HG03196 (cell line): ENCODE data around the gene CEP19.

ENCODE experiments used
- ATAC-seq: cut with Tn5 transposase; IDR thresholded peaks from one replicate; pipeline ENCODE4 v1.9.1; 2021; ENCODE audit not compliant: unreplicated experiment

CEP19 gene

DNA sequence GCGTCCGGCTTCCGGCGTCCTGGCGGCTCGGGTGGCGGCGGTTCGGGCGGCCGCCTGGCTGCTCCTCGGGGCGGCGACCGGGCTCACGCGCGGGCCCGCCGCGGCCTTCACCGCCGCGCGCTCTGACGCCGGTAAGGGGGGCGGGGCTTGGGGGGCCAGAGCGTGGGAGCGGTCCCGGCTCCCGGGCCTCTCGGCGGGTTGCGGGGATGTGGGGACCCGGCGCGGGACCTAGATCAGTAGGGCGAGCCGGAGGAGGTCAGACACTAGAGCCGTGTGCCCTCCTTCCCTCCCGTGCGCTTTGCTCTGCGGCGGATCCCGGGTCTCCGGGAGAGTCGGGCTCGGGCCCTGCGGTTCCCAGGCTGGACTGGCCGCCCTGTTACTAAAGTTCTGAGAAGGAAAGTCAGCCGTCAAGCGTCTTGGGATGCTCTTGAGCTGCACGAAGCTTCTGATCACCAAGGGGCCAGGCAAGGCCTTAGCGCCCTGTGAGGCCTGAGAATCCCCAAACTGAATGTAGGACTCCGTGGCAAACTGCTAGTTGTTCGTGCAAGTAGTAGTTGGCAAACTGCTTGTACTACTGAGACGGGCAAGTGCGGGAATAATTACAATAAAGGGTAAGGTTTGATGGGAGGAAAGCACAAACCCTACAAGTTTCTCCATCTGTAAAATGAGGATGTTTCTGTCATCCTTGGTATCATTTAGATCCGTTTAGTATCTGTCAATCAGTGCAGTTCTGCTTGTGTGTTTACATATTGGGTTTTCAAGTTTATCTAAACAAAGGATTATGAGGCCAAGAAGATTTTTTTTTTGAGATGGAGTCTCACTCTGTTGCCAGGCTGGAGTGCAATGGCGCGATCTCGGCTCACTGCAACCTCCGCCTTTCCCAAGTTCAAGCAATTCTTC is 714 bp upstream of the CEP19 start:
- ATAC-seq: peak; percentile 51

DNA sequence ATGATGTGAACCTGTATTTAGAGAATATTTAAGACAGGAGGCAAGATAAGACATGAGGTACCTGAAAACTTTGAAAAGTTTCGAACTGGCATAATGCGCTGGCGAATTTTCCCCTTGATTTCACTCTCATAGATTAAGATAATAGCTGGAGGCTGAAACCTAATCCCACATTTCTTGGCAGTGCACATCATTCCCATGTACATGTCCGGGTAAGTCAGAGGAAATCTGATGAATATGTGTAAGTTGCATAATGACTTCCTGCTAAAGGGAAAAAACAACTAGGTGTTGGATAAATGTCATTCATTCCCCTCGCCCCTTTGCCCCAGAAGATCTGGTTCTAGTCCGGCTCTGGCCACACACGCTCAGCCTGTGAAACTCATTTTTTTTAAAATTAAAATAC is 3.6 kb downstream of the CEP19 start:
- ATAC-seq: no peak

DNA sequence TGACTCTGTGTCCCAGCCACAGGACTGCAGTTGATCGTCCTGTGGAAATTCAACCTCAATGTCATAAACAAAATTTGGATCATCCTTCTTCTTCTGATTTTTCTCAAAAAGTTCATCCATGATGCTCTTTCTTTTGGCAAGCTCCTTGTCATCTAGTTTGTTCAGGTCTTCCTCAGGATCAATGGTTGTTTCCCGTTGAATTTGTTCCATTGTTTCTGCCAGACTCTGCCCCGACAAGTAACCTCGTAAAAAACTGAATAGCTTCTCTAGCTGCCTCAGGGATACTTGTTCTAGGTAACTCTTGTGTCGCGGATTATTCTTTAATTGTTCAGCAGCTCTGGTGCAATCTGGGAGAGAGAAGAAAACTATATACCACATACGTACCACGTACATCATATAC is 4.5 kb downstream of the CEP19 start:
- ATAC-seq: no peak

DNA sequence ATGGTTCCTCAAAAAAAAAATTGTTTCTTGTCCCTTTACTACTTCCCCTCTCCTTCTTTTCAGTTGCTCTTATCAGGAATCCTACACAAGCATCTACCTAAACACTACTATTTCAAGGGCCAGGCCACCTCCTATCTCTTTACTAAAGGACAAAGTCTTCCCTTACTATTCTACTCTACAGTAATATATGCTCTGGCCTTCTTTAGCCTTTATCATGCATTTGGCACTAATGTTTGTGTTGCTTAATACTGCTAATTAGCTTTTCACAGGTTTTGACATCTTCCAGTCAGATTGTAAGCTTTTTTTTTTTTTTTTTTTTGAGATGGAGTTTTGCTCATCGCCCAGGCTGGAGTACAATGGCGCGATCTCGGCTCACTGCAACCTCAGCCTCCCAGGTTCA is 5.3 kb downstream of the CEP19 start:
- ATAC-seq: no peak

DNA sequence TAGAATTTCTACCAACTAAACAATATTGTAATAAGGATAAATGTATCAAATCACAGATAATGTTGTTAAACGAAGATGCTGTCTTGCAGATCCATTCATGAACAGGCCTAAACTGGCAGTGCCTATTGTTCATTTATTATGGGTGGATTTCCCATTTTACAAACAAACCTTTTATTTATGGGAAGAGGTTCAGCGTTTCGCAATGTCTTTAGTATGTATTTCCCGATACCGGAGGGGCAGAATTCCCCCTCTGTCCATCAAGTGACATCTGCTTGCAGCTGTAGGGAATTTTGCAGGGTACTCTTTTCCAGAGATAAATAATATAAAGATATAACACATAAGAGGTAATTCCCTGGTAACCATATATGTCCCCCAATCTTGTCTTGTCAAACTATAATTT is 5.7 kb downstream of the CEP19 start:
- no peak for ATAC-seq

DNA sequence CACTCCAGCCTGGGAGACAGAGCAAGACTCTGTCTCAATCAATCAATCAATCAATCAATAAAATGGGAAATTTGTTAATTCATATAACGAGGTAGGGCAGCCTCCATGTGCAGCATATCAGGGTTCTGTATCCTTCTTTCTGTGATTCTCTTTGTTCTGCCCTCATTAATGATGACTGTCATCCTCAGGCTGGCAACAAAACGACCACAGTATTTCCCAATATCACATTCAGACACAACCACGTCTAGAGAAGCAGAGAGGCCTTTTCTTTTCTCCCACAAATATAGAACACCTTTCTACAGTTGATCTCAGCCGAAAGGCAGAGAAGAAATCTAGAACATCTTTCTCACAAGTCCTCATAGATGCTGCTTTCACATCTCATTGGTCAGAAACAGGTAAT is 11.2 kb downstream of the CEP19 start:
- ATAC-seq: no peak

DNA sequence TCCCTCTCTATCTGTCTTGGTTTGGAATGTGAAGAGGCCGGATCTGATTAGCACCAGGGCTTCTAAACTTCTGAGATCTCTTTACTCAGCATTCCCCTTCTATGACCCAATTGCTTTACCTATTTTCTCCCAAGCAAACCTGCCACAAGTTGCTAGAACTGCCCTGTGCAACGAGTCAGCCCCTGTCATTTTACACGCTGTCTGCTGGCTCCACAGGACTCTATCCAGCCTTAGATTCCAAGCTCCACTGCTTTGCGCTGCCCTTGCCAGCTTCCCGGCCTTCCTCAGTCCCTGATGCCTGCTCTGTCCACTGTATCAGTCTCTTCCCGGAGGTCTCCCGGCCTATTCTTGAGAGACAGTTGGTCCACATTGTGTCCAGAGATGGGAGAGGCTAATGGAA is 12.3 kb downstream of the CEP19 start:
- no peak for ATAC-seq

DNA sequence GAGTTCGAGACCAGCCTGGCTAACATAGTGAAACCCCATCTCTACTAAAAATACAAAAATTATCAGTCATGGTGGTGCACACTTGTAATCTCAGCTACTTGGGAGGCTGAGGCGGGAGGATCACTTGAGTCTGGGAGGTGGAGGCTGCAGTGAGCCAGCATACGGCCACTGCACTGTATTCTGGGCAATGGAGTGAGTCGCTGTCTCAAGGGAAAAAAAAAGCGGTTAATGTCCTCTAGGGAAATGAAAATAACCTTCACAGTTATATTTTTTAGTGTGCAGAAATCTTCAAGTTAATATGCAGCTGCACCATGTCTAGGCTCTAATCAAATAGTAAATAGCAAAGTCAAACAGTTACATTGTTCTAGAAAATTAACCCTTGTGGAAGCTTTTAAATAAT is 14.8 kb downstream of the CEP19 start:
- no peak for ATAC-seq

DNA sequence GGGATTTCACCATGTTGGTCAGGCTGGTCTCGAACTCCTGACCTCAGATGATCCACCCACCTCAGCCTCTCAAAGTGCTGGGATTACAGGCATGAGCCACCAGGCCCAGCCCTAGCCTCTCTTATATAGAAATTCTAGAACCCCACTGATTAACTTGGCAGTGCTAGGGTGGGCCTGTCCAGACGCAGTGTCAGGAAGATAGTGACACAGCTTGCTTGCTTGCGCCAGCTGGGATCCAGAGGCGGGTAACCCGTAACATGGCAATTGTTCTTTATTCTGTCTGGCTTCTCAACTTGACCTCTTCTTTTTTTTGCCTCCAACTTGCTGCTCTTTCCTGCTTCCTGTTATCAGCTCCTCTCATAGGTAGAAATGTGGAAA is 16.2 kb downstream of the CEP19 start:
- ATAC-seq: no peak

DNA sequence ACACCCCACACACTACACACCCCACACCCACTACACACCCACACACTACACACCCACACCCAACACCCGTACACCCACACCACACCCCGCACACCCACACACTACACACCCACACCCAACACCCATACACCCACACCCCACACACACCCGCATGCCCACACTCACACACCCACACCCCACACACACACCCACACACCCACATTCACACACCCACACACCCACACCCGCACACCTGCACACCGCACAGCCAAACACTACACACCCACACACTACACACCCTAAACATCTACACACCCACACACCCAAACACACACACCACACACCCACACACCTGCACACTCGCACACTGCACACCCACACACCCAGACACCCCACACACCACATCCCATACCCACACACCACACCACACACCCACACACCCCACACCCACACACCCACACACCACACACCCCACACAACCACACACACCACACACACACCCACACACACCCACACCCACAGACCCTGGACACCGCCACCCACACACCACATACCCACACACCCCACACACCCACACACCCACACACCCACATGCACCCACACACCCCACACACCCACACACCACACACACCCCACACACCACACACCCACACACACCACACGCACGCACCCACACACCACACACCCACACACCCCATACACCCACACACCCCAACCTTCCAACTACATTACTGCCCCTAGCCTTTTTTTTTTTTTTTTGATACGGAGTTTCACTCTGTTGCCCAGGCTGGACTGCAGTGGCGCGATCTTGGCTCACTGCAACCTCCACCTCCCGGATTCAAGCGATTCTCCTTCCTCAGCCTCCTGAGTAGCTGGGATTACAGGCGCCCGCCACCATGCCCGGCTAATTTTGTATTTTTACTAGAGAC is 16.9 kb downstream of the CEP19 start:
- ATAC-seq: no peak

DNA sequence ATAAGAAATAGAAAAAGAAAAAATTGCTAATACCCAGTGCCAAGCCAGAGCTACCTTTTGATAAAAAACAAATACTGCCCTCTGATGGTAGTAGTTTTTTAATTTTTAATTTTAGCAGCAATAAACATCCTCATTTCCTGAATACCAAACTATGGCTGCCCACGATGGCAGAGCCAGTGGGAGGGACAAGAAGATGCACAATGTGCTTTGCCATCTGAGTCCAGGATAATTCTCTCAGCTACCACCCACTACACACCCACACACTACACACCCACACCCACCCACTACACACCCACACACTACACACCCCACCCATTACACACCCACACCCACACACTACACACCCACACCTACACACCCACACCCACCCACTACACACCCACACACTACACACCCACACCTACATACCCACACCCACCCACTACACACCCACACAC is 17.8 kb downstream of the CEP19 start:
- ATAC-seq: no peak

DNA sequence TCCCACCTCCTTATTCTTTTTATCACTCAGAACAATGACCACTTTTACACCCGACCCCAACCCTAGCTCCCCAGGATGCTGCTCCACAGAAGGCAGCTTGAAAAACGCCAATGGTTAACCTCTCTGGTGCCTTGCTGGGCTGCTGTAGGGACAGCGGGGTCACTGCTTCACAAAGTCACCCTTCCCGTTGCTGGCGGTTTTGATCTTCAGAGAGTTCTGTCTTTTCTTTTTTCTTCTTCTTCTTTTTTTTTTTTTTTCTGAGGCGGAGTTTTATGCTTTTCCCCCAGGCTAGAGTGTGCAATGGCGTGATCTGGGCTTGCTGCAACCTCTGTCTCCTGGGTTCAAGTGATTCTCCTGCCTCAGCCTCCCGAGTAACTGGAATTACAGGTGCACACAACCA is 20.7 kb downstream of the CEP19 start:
- ATAC-seq: no peak

DNA sequence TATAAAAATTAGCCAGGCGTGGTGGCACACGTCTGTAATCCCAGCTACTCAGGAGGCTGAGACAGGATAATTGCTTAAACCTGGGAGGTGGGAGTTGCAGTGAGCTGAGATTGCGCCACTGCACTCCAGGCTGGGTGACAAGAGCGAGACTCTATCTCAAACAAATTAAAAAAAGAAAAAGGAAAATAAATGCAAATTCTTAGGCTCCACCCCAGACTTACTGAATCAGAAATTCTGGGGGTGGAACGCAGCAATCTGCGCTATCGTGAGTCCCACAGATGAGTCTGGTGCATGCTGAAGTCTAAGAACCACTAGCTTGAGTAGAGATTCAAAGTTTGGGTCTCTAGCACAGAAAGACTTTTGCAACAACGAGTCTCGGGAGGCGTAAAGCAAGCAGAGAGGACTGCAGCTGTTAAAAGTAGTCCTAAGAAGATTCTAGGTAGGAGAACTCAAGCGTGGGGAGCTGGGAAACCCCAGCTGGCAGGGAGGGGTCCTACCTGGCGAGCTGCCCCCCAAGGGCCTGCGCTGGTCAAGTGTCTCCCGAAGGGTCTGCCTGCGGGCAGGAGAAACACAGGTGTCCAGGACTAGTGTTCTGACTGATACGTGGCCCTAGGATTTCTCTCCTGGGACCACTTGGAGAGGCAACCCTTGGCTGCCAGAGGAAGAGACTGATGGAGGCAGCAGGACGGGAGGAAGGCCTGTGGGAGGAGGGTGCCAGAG is 21.9 kb downstream of the CEP19 start:
- no peak for ATAC-seq

DNA sequence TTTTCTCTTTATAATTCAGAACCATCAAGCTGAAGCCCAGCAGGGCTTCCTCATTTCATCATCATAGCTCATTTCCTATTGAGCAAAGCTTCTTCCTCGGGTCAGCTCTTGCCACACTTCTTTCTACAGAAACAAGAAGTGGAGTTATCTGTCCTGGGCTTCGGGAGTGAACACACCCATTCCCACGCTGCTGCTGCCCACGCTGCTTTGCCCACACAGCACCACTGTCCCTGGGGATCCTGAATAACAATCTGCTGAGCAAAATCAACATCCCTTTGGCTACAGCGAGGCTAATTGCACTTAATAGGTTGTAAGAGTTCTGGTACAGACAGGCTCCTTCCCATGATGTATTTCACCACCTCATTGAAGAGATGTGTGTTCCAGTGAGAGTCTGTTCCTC is 23.7 kb downstream of the CEP19 start:
- no peak for ATAC-seq

DNA sequence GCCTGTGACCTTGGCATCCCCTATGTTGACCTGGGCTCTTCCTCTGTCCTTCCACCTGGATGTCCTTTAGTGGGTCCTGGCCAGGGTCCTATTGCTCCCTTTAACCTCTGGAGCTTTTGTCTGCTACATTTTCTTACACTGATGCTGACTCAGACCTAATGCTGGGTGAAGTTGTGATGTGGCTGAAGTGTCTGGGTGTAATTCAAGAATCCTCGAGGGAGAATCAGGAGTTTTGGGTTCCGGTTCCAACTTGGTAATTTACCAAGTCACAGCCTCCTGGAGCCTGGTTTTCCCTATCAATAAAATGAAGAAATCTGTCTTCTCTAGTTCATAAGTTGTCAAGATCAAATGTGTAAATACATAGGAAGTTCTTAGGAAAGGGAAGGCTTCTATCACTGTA is 25.6 kb downstream of the CEP19 start:
- ATAC-seq: no peak

DNA sequence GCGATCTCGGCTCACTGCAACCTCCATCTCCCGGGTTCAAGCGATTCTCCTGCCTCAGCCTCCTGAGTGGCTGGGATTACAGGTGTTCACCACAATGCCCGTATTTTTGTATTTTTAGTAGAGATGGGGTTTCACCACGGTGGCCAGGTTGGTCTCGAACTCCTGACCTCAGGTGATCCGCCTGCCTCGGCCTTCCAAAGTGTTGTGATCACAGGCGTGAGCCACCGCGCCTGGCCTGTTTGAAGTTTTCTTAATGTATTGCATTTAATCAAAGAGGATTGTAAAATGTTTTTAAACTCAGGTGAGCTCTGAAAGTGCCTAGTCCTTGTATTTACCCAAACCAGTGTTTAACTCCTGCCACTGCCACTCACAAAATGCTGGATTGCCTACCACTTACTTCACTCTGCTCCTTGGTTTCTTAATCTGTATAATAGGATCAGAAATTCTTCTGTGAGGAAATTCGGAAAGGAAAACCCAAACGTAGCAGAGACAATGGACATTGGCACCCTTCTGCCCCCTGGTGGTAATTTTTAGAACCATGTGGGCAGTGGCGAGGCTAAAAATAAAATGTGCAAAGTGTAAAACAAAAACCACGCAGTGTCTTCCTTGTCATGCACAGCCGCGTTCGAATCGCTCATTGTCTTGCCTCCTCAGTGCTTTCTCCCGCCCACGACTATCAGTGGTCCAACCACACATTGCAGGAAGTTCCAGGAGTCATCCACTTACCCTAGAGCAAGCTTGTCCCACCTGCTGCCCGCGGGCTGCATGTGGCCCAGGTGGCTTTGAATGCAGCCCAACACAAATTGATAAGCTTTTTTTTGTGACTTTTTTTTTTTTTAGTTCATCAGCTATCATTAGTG is 27.3 kb downstream of the CEP19 start:
- ATAC-seq: peak; percentile 80

DNA sequence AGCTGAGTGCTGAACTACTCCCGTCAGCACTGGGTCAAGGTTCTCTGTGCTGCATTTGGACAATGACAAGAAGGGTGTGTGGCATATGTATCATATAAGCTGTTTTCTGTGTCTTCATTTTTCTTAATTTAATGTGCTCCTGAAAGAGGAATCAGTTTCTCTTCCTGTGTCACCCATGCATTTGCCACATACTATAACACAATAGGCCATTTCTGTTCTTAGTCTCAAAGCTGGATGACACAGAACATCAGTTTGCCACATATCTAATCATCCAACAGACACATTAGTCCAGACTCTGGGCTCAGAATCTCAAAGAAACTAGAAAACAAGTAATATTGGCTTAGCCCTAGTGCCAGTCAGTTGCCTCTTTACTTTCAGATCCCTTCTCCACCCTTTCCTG is 34.1 kb downstream of the CEP19 start:
- ATAC-seq: no peak

DNA sequence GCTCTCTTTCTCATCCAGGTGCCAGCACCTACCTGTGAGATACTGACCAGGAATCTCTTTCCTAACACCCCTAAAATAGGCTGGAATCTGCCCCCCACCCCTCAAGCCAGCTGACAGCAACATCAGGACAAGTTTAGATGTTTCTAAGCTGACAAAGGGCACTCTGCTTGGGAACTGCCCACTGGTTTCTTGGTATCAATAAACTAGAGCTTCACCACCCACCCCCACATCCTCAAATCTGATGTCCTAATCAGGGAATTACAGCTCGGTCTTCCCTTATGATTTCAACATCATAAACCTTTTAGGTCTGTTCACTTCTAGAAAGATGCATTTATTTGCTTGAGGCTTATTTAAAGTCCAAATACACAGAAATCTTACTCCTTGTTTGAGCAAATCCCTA is 34.7 kb downstream of the CEP19 start:
- no peak for ATAC-seq

DNA sequence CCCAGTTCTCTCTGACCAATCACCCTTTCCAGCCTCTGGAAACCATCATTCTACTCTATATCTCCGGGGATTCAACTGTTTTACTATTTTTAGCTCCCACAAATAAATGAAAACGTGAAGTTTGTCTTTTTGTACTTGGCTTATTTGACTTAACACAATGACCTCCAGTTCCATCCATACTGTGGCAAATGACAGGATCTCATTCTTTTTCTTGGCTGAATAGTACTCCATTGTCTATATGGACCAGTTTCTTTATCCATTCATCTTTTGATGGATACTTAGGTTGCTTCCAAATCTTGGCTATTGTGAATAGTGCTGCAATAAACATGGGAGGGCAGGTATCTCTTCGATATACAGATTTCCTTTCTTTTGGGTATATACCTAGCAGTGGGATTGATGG is 38.4 kb downstream of the CEP19 start:
- ATAC-seq: no peak

DNA sequence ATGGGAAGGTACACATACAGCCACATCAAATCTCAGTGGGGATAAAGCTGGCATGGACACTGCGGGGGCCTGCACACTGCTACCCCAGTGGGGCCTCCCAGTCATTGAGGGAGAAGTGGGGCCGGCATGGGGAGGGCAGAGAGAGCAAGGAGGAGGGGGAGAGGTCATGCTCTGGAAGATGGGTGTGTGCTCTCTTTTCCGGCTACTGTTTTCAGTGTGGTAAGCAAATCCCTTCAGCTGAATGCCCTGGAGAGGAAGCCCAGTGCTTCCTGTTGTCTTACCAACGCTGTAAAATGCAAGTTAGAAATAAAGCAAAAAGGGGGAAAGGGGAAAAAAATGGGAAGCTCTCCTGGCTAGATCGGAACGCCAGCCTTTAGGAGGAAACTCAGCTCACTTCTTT is 41.7 kb downstream of the CEP19 start:
- no peak for ATAC-seq
